ENCODE results near the gene CHGA. TPM values are rescaled to one million over a fixed set of nuclear protein-coding genes. Genes with fewer than 3 reads are reported as not detected.

Gene CHGA
- total RNA-seq, 1 donor from 2014 or later, result not detected

DNA sequence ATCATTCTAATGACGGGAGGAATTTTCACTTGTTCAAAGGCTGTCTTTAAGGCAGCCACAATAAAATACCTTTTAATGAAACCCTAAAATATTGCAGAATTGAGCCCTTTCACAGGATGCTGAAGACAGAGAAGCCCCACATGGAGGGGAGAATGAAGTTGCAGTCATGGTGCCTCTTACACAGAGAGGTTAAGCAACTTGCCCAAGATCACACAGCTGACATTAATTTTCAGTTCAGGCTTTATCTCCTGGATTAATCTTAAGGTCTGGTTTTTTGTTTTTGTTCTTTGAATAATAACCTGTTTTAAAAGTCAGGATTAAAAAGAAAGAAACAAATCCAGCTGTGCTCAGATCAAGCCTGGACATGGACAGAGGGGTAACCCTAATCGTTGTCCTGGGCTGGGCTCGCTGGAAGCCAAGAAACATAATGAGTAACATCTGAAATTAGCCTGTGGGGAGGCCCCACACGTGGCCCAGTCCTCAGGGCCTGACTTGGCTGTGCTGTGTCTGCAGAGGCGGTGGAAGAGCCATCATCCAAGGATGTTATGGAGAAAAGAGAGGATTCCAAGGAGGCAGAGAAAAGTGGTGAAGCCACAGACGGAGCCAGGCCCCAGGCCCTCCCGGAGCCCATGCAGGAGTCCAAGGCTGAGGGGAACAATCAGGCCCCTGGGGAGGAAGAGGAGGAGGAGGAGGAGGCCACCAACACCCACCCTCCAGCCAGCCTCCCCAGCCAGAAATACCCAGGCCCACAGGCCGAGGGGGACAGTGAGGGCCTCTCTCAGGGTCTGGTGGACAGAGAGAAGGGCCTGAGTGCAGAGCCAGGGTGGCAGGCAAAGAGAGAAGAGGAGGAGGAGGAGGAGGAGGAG is 8.0 kb downstream of the CHGA start:
- no peak for DNase-seq (ENCODE audit: low read depth in 2 of 2)

DNA sequence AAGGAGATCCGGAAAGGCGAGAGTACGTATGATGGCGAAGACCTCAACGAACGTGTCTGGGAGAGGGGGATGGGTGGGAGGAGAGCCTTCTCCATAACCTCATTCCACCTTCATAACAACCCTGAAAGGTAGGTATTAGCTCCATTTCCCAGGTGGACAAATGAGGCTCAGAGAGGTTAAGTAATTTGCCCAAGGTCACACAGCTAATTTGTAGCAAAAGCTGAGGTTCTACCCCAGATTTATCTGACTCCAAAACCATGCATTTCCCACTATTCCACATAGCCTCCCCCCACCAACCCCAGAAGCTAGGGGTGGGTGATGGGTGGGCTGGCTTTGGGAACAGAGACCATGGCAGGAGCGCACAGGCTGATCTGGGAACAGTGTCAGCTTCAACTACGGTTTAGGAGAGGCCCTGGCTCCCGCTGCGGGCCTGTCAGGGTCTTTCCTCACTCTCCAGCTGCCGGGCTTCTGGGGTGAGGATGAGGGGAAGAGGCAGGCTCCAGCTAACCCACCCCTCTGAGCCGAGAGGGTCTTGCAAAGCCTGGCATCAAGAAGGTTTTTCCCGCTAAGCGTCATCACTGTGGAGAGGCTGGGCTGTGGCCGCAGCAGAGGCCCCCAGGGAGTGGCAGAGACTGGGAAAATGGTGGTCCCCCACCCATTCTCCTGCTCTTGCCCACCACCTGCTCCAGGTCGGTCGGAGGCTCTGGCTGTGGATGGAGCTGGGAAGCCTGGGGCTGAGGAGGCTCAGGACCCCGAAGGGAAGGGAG is 8.9 kb downstream of the CHGA start:
- DNase-seq (ENCODE audit: low read depth in 2 of 2), result no peak

DNA sequence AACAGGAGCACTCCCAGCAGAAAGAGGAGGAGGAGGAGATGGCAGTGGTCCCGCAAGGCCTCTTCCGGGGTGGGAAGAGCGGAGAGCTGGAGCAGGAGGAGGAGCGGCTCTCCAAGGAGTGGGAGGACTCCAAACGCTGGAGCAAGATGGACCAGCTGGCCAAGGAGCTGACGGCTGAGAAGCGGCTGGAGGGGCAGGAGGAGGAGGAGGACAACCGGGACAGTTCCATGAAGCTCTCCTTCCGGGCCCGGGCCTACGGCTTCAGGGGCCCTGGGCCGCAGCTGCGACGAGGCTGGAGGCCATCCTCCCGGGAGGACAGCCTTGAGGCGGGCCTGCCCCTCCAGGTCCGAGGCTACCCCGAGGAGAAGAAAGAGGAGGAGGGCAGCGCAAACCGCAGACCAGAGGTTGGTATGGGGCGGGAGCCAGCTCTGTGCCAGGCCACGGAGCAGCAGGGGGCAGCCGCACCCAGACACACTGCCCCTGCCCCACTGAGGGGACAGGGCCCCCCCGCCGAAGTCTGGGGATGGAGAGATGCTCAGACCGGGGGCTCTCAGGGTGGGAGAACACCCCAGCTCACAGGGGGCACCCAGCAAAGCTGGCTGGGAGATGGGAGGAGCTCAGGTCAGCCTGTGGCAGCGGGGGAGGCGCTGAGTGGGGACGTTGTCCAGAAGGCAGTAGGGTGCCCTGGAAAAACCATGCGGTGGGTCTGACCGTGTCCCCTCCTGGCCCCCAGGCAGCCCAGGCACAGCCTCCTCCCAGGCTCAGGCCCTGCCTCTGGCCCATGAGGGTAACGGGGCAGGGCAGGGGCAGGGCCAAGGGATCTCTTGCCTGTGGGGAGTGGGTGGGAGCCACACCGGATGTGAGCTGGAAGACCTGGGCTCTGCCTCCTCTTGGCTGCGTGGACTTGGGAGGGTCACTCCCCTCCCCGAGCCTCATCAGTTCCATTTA is 9.8 kb downstream of the CHGA start:
- no peak for DNase-seq (ENCODE audit: low read depth in 2 of 2)

DNA sequence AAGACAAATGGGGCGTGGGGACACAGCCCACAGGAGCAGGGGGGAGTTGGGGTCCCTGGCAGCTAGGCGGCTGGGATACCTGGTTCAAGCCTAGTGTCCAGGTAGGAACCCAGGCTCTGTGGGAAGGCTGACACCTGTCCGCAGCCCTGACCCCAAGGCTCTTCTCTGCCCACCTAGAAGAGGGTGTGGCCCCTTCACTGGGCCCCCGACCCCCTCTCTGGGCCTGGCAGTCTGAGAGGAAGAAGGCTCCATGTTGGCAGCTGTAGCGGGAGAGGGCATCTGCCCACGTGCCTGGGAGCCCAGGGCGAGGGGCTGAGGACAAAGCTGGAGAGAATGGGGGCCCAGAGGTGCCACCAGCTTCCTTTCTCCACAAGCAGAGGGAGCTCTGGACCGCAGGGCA is 10.5 kb downstream of the CHGA start:
- DNase-seq (ENCODE audit: low read depth in 2 of 2), result no peak

DNA sequence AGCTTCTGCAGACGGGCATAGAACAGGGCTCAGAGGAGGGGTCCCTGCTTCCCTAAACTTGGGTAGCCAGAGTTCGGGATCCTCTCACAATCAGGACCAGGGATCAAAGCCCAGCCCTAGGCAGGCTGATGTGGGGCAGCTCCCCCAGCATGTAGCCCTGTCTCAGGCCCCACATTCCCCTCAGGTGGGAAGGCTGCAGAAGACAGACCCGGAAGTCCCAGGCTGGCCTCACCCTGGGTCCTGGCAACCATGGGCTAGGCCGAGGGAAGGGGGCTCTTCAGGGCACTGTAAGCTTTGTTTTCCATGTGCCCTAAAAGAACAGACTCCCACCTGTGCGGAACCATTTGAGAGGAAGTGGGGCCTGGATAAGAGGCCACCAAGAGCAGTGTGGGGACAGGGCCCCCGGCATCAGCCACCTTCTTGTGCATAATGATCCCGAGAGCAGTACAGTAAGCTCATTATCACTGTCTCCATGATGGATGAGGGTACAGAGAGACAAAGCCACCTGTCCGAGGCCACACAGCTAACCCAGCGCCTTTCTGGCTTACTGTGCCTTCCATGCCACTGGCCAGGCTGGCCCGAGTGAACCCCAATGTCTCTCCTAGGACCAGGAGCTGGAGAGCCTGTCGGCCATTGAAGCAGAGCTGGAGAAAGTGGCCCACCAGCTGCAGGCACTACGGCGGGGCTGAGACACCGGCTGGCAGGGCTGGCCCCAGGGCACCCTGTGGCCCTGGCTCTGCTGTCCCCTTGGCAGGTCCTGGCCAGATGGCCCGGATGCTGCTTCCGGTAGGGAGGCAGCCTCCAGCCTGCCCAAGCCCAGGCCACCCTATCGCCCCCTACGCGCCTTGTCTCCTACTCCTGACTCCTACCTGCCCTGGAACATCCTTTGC is 11.5 kb downstream of the CHGA start:
- DNase-seq (ENCODE audit: low read depth in 2 of 2), result no peak

DNA sequence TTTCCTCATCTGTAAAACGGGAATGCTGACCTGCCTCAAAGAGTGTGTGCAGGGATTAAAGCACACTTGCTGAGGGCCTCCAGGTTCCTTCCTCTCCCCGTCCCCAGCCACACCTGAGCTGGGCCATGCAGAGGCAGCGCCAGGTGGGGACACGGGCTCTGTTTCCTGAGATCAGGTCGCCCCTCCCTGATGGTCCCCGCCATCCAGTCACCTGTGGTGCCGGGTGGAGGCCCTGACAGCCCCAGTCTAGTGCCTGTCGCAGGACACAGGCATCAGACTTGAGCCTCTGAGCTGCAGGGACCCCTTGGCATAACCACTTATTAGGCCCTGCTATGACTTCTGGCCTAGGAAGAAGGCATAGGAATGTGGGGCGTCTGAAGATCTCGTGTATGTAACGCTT is 12.5 kb downstream of the CHGA start:
- DNase-seq (ENCODE audit: low read depth in 2 of 2), result no peak

DNA sequence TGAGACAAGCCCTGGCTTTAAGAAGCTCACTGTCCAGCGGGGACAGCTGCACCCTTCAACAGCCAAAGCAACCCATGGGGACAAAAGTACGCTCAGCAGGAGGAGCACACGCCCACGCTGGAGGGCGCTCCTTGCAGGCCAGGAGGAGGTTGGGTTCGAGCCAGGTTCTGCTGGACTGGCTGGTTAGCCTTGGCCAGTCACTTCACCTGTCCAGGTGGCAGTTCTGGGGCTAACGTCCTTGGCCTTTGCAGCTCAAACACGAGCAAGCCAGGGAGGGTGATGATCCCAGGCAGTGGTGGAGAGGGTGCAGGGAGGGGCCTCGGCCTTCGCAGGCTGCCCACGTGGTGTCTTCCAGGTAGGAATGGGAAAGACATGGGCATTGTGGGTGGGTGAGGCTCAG is 13.1 kb downstream of the CHGA start:
- no peak for DNase-seq (ENCODE audit: low read depth in 2 of 2)

DNA sequence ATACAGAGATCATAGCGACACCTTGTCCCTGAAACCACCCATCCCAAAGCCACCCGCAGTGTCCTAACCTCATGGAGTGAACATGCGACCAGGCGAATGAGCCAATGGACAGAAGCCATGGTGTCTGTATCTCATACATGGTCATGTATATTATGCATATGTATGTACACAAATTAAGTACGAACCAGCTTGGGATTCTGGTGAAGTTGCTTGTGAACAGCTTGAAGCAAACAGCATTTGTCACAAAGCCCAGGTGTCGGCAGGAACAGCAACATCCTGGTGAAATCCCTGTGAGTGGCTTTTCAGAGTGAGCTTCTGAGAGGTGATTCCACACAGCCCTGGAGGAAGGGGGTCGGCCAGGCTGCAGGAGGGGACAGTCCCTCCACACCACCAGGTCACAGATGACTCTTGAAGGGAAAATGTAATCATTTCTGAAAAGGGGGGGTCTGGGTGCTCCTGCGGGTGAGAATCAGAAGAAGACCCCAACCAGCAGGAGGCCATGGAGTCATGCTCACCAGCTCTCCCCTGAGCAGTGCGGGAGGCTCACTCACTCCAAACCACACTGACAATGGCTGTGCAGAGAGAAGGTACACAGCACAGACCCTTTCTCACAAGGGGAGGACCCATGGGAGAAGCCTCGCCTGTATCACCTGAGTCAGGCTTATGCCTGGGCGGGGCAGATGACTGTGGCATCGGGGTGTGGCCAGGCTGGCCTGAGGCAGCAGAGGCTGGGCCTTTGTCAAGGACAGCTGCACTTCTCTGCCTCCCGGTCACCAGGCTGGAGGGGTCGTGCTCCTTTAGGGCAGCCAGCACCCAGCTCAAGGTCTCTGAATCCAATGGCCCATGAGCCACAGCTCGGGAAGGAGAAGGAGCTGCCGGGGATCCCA is 14.3 kb downstream of the CHGA start:
- DNase-seq (ENCODE audit: low read depth in 2 of 2), result no peak

DNA sequence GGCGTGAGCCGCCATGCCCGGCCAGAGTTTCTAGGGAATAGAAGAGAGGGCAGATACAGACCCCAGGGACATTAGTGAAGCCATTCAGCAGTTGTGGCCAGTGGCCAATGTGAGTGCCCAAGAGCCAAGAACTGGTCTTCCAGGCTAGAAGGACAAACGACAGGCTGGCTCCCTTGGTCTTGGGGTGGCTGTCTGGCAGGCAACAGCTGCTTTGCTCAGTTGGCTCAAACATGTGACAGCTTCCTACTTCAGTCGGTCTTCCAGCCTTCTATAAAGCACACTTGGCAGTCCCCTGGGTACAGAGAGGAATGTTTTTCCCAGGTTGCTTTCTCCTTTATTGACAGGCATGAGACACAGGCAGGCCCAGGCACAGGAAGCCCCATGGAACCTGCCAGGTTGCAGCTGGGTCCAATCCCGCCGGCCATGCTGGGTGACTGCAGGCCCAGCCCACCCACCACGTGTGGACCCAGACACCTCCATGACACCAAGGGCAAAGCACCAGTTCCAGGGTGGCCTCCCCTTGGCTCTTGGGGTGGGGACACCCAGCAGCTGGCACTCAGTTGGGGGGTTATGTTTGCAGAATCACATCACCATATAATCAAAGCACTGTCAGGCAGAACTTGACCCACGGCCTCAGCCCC is 15.4 kb downstream of the CHGA start:
- DNase-seq (ENCODE audit: low read depth in 2 of 2), result no peak

DNA sequence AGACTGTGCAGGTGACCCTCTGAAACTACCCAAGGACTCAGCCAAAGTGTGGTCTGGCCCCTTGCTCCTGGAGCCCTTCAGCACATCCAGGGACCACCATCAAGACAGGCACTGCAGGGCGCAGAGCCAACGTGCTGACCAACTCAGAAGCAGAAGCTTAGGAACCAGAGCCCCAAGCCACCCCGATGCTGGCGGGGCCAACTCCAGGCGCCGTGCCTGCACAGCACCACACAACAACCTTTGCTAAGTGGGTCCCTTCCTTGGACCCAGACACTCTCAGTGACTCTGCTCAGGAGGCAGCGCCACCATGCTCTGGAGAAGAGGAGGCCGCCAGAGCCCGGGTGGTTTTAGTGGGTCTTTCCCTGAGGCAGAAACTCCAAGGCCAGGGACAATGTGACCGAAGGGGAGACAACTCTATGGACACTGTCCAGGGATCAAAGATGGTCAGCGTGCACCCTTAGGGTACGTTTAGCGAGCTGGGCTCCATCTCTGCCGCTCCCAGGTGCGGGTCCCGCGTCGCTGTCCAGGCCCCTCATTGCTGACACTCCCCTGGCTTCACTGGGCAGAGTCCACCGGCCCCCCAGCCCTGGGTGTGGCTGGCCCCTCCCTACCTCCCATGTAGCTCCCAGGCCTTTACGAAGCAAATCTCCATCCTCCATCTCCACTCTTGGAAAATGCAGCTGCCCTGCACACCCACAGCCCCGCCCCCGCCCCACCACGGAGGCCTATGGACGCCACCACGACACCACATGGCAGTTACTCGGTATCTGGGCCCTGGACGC is 16.1 kb downstream of the CHGA start:
- no peak for DNase-seq (ENCODE audit: low read depth in 2 of 2)

DNA sequence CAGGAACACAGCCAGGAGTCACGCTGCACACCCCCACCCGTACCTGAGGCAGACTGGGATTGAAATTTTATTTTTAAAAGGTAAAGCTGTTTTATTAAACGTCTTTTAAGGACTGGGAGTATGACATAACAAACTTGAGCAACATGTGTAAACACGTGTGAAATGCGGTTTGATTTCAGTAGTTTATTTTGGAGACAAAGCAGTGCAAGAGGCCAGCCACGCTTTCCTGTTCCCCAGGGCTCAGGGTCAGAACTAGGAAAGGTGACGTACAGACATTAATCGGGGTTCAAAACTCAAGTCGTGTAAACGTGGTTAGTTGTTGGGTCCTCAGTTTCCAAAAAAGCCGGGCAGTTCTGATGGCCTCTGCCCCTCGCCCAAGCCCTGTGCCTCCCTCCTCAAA is 16.7 kb downstream of the CHGA start:
- DNase-seq (ENCODE audit: low read depth in 2 of 2), result no peak

DNA sequence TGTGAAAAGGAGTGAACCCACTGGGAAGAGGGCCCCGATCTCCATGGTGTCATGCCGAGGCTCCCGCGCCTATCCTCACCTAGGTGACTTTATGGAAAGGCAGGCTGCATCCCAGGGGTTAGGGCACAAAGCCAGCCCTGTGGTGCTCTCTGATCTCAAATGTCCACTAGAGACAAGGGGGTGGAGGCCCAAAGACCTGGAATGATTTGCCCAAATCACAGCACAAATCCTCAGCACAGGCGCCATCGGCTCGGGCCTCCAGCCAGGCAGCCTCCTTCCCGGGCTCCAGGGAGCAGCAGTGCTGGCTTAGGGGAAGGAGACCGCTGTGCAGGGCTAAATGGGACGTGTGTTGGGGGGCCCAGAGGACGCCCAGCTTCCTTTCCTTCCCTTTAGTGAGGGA is 17.6 kb downstream of the CHGA start:
- DNase-seq (ENCODE audit: low read depth in 2 of 2), result no peak

DNA sequence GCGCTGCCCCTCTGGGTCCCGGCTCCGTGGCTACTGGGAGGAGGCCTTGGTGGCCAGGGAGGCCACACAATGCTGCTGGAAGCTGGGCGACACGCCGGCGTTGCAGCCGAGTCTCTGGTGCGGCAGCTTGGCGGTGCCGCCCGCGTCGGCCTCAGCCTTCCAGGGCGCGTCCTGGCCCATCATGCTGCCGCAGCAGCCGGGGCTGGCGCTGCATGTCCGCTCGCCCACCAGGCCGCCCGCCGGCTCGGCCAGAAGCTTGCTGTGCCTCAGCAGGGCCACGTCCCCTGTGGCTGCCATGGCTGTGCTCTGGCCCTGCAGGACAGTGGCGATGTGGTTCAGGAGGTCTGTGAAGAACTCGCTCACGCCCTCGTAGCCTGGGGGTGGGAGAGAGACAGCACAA is 18.6 kb downstream of the CHGA start:
- DNase-seq (ENCODE audit: low read depth in 2 of 2), result no peak

DNA sequence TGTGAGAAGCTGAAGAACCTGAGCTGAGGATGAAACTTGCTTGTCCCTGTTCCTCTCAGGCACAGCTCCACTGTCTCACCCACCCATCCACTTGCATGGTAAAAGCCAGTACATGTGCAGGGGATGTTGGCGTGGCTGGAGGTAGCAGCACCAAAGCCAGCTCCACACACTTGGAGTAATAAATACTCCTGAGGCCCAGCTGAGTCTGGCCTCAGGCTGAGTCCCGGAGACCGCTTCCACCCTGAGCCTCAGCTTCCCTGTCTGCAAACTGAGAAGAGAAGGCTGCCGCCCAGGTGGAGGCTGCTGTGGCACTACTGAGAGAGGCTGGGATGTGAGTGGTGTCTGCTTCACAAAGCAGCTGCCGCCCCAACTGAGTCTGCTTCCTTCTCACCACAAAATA is 19.2 kb downstream of the CHGA start:
- no peak for DNase-seq (ENCODE audit: low read depth in 2 of 2)

DNA sequence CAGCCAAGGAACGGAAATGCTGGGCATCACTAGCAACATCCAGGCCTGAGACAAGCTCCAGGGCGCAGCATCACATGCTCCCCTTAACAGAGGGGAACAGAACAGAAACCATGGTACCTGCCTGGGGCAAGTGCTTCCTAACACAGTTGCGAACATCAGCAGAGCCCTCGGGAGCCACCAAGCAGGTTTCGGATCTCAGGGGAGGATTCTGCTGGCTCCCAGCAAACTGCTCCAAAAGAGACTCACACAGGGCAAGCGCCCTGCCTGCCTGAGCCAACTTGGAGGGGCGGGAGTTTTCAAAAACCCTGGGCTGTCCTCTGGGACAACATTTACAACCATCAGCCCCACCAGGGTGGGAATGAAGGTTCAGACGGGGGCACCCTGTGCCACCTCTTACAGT is 19.6 kb downstream of the CHGA start:
- no peak for DNase-seq (ENCODE audit: low read depth in 2 of 2)

DNA sequence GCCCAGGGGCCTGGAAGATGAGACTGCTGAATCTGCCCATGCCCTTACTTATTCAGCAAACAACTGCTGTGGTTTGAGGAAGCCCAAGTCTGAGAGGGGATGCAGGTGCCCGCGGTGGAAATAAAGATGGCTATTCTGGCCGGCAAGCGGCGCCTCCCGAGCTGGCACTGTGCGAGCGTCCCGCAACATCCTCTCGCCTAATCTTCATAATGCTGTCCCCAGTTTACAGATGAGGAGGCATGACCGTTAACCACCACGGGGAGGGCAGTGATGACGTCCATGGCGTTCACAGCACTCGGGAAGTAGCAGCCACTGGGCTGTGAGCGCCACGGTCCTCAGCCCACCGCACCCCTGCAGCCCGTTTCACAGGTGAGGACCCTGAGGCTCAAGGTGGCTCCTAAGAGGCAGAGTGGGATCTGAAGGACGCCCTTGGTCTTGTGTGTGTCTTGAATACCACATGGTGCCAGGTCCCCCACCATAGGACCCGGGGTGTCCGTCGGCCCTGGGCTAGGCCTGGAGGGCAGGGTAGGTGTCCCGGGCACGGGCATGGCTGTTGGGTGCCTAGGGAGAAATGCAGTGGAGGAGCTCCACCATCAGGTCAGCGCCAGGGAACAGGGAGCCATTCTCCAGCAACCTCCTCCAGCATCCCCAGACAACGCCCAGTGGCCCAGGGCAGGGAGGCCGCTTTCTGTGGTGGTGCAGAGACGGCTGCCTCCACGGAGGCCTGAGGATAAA is 20.2 kb downstream of the CHGA start:
- DNase-seq (ENCODE audit: low read depth in 2 of 2), result no peak

DNA sequence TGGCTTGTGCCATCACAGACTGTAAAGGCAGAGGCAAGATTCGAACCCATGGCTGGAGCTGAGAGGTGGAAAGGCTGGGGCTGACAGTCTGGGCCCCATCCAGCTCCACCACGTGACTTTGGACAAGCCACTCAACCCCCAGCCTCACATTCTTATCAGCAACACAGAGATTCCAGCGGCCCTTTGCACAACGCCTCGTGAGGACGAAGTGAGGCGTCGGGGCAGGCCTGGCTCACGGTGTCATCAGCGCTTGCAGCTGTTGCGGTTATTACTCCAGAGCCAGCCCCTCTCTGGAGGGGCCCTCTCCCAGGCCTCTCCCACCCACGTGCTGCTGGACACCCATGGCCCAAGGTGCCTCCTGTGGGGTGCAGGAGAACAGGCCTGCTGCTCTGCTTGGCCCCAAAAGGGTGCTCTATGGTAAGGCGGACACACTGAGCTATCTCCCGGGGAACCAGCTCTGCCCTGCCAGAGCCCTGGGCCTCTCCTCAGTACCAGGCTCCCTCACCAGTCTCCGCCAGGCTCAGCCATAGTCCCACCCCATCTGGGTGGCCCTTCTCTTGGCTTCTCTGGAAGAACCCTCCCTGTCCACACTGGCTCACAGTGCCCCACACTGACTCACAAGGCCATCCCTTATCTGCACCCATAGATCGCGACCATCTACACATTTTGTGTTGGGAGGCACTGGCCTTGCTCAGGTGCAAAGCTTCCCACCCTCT is 21.1 kb downstream of the CHGA start:
- DNase-seq (ENCODE audit: low read depth in 2 of 2), result no peak
